ENCODE results near the gene SLC22A23.
A peak's percentile ranks its signal among the peaks of the same experiment; 100 is the strongest.
"Not testable (repeated sequence)": the region's sequence is repeated elsewhere in the genome, so short reads cannot be mapped to it uniquely, and the experiment has no call there.

The SLC22A23 gene

DNA sequence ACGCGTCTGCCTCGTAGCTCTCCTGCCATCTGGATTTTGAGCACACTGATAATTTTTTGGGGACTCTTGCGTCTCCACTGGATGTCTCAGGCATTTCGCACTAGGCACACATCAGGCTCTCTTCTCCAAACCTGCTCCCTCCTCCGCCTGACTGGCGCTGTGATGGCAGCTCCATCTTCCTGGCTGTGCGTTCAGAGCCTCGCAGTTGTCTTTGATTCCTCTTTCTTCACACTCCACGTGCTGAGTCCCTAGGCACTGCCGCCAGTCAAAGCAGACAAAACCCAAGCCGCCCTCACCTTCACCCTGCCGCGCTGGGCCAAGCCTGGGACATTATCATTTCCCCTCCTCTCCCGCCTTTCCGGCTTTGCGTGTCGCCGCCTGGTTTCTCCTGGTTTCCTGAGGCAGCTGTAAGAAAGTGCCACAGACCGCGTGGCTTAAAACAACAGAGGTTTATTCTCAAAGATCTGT is 197.3 kb downstream of the SLC22A23 start:
- peak; percentile 53 for DNase-seq

DNA sequence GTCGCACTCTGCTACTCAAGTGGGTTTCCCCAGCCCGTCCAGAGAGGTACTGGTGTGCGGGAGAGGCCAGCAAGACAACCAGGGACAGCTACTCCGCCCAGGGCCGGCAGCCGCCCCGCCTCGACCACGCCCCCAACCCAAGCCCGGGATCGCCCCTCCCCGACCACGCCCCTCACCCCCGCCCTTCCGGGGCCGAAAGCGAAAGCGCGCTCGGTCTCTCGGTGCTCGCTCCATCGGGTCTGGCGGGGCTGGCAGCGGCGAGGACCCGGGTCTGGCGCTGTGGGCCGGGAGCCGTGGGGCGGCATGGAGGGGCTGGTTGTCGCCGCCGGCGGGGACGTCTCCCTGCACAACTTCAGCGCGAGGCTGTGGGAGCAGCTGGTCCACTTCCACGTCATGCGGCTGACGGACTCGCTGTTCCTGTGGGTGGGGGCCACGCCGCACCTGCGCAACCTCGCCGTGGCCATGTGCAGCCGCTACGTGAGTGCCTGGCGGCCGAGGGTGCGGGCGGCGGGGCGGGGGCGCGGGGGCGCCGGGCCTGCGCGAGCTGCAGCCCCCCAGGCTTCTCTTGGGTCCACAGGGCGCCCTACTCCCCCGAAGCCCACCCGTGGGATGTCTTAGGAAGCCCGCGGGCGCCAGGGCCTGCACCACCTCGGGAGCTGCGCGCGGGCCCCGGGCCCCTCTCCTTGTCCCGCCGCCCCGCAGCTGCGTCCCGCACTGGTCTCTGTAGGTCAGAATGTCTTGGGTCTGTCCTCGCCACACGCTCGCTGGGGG is 197.9 kb downstream of the SLC22A23 start, which contains the start of gene PSMG4:
Gene PSMG4 (plus strand): TSS at position 228 of the 771 bp plus-strand sequence. CDS start 76 bp downstream, at position 304.
- DNase-seq, result peak; percentile 86

DNA sequence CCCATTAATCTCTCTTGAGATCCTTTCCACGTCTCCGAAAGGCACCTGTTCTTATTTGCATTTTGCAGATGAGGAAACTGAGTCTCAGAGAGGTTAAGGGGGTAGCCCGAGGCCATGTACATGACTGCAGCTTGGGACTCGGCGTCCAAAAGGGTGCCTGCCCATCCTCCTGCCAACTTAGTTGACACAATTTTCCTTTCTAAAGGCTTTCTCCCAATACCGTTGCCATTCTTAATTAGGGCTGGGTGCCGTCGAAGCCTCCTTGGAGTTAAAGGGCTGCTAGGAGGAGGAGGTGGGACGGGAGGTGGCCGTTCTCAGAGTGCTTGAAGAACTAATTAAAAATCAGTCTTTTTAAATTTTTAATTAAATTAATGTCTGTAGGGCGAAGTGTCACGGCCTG is 198.6 kb downstream of the SLC22A23 start:
- DNase-seq, result no peak

DNA sequence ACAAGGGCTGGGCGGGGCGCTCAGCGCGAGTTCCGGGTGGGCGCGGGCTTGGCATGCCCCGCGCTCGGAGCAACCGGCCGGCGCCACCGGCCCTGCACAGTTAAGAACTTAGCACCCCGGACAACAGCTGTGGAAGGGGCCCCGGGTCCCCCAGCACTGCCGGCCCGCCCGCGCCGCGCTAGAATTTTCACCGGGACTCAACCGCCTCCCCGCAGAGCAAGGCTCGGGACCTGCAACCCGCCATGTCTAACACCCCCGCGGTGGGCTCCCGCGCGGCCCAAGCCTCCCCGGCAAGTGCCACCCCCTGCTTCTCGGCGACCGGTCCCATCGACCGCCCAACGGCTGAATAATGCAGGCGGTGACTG is 203.3 kb downstream of the SLC22A23 start:
- no peak for DNase-seq

DNA sequence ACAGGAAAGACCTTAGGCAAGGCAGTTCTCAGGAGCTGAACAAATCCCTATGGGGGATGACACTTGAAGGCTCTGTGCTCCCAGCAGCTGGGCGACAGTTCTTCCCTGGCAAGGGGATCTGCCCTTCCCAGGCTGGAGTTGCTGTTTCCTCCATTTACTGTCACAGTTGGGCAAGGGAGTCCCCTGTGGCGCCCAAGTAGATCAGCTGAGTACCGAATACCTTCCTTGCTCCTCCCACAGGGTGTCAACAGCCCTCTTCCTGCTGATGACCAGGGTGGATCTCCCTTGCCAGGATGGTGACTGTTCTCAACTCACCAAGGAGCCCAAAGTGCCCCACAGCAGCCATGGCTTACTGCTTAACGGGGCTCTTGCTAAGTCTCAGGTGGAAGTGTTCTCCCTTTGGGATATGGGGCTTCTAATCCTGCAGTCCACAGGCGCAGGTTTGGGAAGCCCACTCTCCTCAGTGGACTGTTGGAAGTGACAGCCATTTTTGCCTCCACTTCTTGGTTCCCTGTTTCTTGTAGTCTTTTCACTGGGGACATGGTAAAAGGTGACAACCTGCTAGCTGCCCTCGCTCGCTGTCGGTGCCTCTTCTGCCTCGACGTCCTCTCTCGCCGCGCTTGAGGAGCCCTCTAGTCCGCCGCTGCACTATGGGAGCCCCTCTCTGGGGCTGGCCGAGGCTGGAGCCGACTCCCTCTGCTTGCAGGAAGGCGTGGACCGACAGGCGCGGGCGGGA is 203.8 kb downstream of the SLC22A23 start:
- DNase-seq, result no peak

DNA sequence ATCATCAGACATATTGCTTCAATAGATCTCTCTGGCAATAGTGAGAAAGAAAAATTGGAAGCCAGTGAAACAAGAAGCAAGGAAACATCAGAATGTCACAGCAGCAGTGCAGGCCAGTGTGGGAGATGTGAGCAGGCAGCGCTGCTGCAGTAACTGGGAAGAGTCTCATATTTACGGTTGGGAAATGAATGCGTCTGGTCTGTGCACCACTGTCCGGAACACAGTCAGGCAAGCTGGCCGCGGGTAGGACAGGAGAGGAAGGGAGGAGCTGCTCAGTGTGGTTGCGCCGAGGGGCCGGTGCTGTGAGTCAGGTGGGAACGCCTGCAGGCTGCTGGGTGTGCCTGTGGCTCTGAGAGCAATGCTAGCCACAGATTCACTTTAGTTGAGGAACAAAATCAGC is 204.5 kb downstream of the SLC22A23 start:
- no peak for DNase-seq

DNA sequence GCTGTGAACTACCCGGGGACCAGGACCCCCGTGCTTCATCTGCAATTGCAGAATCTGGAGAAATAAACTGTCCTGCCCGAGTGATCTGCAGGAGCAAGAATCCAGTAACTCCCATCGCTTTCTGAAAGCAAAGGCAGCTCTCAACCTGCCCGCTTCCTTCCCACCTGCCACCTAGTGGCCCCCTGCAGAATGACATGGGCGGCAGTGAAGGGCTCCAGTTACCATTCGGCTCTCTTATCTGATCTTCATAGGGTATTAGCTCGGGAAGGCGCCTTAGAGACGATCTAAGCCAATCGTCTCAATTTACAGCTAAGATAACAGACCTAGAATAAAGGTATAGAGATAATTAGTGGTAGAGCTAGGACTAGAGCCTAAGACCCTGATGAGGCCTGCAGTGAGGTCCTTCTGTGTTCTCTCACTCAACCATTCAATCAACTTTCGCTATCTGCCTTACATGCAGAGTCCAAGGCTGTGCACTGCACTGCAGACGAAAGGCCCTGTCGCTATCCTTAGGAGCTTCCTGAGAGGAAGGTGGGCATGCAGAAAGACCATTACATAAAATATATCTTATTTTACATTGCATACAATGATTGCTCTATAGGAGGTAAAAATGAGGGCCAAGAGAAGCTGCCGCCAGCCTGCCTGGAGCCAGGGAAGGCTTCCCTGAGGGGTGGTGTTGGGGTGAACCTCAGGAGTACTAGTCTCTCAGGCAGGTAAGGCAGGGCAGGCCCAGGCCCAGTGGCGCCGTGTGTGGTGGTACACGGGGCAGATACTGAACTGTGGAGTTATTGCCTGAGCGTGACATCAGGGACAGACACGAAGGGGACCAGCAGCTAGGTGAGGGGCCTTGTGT is 205.2 kb downstream of the SLC22A23 start:
- DNase-seq, result peak; percentile 71

DNA sequence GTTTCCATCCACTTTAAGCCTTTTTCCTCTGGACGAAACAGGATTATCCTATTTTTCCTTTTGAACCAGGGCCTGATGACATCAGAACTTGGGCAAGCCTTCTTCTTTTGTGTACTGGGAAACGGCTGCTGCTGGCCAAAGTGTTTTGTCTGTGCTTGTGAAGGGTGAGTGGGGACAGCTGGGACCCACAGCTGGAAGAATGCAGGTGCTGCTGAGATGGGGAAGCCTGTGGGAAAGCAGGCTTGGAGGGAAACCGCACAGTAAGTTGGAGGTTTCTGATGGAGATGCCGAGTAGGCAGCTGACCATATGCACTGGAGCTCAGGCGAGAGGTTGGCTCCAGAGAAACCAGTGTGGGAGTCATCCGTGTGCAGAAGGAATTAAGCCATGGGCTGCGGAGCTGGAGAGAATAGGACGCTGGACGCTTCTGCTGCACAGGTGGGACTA is 206.6 kb downstream of the SLC22A23 start:
- no peak for DNase-seq

DNA sequence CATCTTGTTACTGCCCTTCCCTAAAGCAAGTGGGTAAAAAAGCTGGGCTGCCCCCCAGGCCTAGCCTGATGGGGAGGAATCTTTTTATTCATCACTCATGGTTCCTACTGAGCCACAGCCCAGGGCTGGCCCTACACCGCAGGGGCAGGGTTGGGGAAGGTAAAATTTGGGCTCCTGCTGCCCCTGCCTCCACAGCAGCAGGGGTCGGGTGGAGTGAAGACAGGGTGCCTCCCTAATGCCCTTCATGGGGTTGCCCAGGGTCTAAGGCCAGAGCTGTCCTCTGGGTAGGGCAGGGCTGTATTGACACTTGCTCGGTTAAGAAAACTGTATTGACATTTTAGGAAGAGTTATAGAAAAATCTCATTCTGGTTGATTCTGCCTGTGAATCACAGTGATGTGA is 207.0 kb downstream of the SLC22A23 start:
- DNase-seq, result no peak

DNA sequence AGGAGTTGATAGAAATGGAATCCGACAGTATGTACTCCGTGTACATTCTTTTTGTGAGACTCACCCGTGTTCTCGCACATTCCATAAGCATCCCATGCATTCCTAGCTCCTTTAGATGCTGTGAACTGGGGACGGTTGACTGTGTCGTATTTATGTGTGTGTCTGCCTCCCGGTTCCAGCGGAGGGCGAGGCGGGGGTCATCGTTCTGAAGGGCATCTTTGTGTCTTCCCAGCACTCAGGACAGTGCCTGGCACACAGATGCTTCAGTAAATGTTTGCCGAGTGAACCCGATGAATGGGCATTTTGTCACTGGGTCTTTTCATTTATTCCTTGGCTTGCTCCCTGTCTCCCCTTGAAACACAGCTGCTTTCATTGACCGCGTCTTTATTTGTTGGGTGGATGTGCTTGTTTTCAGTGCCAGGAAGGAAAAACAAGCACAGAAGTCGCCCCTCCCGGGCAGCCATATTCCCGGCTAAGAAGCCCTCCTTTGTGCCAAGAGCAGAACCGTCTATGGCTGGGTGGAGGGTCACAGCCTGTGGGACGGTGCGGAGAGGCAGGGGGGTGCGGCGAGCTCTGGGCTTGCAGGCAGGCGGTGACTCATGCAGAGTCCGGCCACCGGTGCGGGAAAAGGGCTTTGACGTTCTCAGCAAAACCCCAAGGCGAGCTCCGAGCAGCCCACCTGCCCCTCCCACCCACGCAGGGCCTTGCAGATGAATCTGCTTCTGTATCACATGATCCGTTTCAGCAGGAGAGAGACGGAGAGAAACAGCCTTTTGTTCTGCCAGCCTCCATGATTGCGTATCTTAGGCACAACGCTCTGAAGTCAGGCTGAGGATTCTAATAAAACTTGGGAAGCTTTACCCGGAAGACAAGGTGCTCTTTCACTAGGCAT is 209.3 kb downstream of the SLC22A23 start:
- DNase-seq, result peak; percentile 72

DNA sequence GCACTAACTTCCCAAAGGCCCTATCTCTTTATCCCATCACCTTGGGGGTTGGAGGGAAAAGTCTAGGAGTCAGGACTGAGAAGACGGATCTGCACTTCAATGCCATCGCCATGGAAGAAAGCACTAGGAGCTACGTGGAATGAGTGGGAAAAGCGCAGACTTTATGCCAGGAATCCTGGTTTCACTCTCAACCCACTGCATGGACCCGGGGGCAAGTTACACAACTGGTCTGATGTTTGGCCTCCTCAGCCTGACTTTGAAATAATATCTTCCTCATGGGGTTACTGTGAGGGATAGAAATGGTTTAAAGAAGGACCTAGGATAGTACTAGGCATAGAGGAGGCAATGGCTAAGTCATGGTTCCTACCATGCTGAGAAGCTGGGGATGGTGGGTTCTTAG is 211.6 kb downstream of the SLC22A23 start:
- no peak for DNase-seq

DNA sequence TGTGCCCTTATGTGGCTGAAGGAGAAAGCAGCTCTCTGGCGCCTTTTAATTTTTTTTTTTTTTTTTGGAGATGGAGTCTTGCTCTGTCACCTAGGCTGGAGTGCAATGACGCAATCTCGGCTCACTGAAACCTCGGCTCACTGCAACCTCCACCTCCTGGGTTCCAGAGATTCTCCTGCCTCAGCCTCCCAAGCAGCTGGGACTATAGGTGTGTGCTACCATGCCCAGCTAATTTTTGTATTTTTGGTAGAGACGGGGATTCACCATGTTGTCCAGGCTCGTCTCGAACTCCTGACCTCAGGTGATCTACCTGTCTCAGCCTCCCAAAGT is 212.1 kb downstream of the SLC22A23 start:
- not testable (repeated sequence) for DNase-seq

DNA sequence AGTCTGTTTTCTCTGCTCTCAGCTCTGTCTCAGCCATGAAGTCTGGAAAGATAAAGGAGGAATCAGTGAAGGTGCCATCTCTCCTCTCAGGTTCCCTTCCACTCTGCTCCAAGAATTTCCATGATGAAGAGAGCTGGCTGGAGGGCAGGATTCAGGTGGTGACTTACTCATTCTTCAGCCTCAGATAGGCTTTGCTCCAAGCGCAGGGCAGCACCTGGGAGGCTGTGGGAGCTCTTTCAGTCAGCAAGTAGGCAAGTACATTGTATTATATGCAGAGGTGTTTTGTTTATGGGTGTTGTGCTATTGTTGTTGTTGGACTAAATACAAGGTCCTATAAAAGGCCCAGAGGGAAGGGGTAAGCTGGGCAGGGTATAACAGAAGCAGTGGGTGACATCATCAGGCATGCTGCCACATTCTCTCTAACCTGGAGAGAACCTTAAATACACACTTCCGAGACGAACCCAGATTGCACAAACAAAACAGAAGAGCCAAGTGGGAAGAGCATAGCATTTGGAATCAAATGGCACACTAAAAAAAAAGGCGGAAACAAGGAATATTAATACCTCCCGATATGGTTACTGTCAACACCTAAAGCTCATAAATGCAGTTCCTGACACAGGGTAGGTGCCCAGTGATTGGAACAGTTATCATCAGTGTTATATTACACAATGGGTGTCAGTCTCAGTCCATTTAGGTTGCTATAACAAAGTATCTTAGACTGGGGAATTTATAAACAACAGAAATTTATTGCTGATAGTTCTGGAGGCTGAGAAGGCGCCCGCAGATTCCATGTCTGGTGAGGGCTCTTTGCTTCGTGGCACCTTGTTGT is 212.6 kb downstream of the SLC22A23 start:
- no peak for DNase-seq

DNA sequence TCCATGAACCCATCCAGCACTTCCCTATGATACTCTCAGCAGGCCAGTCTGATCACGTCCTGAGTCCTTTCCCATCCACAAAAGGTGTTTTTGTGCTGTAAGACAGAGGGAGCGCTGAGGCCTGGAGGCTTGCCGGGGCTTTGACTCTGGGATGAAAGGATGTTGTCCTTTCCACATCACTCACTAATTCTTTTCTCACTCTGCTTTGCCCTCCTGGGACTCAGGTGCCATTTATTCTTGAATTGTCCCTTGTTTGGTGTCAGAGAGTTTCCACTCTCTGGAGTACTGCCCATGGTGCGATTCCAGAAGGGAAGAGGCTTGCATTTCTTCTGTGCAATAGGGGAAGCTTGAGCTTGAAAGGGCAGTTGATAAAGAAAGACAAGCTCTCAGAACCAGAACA is 214.1 kb downstream of the SLC22A23 start:
- no peak for DNase-seq

DNA sequence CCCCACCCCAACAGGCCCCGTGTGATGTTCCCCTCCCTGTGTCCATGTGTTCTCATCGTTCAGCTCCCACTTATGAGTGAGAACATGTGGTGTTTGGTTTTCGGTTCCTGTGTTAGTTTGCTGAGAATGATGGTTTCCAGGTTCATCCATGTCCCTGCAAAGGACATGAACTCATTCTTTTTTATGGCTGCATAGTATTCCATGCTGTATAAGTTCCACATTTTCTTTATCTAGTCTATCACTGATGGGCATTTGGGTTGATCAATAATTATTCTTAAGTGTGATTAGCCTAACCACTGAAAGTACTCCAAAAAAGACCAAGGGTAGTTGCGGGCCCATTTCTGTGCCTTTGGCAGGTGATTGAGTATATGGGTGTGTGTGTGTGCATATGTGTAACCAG is 215.1 kb downstream of the SLC22A23 start:
- DNase-seq, result not testable (repeated sequence)

DNA sequence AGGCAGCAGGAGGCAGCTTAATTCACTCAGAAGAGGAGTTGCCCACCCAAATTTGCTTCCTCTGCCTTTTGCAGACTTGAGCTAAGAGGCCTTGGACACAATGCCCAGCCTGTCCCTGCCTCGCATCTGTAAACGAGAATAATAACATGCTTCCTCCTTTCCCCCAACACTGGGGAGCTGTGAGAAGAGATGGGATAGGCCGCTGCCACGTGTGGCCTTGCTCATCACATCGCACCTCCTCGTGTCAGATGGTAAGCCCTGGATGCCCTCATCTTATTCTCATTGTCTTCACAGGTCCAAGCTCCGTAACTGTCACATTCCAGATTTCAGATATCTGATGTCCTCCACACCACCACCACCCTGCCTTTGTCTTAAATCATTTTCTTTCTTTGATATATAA is 216.3 kb downstream of the SLC22A23 start:
- DNase-seq, result no peak

DNA sequence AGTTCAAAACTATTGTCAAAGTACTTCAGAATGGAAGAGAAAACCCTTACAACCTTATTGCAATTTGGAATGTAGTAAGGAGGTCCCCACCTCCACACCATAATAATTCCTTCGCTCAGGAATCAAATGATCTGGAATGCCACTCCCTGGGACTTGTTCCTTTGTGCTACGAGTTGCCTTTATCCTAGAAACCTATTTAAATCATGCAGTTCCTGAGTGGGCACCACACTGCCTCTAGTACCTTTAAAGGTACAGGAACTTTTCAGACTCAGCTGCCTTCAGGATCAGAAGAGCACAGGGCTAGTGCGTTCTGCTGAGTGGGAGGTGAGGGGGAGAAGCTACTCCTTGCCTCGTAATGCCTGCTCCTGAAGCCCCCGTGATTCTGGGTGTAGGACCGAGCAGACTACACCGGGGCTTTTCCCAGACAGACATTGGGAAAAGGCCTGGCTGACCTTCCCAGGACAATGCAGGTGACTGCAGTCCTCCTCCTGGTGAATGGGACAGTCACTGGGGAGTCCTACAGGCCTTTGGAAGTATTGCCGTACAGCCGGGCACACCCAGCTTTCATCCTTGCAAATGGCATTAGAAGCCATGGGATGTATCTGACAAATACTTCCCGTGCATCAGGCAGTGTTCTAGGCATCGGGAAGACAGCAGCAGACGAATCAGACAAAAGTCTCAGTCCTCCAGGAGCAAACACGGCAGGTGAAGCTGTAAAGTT is 217.6 kb downstream of the SLC22A23 start:
- no peak for DNase-seq

DNA sequence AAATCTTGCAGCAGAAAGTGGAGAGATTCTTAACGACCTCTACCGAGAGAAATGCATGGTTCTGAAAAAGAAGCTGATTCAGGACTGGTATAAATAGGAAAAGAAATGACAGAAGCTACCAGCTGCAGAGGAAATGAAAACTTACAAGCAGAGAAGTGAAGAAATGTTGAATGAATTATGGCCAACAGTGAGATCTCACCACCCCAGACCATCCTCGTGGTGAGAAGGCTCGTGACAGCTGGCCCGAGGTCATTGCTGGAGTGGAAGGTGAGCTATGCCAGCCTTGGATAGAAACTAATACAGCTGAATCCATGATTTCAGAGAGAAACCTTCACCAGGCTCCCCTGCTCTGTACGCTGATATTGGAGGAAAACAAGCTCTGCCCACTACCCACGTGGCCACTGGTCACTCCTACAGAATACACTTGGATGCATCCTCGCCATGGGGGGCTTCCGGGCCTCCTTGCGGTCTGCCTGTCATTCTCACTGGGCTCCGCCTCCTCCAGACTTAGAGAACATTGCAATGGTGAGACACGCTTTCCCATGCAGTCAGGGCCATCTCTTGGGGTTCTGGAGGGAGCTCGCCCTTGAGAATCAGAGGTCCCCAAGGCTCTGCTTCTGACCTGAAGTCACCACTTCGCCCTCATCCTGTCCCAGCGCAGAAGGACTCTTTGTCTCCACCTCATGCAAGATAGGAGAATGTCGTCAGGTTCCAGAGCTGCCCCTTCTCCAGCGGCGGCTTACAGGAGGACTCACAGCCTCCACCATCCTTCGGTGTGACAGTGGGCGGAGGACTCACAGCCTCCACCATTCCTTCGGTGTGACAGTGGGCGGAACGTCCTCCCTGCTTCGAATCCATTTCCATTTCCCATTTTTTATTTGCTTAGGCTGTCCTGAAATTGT is 218.8 kb downstream of the SLC22A23 start:
- DNase-seq, result no peak

DNA sequence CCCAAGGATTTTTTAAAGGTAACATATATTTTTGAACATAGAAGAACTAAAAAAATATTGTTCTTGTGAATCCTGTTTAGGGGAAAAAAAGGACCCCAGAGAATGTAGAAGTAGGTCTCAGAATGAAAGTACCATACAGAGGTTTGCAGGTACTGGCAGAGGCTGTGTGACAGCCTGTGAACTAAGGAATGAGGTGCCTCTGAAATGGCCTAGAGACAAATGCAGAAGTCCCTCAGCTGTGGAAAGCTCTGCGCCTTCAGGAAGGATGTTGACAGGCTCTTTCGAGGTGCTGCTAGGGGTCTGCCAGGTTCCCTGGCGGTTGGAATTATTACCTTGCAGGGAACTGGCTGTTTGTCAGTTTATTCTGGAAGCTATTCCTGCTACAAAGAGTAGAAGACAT is 220.8 kb downstream of the SLC22A23 start:
- DNase-seq, result no peak

DNA sequence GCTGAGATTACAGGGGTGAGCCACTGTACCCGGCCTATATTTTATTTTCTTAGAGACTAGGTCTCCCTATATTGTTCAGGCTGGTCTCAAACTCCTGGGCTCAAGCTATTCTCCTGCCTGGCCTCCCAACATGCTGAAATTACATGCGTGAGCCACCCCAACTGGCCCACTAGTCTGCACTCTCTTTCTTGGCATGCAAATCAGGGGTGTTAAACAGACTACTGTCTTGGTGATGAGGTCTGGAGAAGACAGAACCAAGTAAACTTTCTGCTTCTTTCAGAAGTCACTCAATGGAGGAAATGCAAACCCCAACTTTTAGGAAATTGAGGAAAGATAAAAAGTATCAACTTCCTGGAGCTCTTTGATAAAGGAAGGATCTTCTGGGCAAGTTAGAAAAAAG is 221.4 kb downstream of the SLC22A23 start:
- no peak for DNase-seq

All from HCEC 1CT (cell line).